IPS DF 19.7 (cell line): ENCODE results near the gene PRDM13.
"Not testable (repeated sequence)": the region's sequence is repeated elsewhere in the genome, so short reads cannot be mapped to it uniquely, and the experiment has no call there.

Experiments used
- DNase-seq: peaks from one replicate; pipeline ENCODE4 v3.0.0-alpha.2; 2013; ENCODE audit warnings: low read depth, low spot score

PRDM13 gene

DNA sequence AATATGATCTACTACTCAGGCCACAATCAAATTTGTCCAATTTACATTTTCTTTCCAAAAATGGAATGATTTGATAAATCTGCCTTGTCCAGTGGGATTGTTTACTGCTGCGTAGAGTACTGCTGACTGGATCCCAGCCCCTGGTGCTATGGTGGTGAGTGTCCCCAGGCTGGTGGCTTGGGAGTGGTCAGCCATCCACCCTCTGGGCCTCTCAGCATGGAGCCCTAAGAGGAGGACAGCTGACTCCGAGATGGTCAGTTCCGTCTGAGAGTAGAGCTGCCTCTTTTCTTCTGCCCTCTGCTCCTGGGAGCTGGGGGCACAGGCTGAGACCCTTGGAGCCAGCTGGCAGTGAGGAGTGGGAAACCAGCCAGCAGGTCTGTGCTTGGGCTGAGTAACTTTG lies 22.7 kb downstream of the PRDM13 start:
- no peak for DNase-seq

DNA sequence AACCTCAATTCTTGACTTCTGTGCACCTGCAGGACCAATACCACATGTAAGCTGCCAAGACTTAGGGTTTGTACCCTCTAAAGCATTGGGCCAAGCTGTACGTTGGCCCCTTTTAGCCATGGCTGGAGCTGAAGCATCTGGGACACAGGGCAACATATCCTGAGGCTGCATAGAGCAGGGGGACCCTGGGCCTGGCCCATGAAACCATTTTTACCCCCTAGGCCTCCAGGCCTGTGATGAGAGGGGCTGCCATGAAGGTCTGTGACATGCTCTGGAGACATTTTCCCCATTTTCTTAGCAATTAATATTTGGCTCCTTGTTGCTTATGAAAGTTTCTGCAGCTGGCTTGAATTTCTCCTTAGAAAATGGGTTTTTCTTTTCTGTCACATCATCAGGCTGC lies 31.0 kb downstream of the PRDM13 start:
- DNase-seq, result no peak

DNA sequence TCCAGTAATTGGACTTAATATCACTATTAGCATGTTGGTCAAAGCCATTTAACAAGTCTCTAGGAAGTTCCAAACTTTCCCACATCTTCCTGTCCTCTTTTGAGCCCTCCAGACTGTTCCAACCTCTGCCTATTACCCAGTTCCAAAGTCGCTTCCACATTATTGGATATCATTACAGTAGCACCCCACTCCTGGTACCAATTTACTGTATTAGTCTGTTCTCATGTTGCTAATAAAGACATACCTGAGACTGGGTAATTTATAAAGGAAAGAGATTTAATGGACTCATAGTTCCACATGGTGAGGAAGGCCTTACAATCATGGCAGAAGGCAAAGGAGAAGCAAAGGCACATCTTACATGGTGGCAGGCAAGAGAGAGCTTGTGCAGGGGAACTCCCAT lies 31.7 kb downstream of the PRDM13 start:
- DNase-seq, result not testable (repeated sequence)

DNA sequence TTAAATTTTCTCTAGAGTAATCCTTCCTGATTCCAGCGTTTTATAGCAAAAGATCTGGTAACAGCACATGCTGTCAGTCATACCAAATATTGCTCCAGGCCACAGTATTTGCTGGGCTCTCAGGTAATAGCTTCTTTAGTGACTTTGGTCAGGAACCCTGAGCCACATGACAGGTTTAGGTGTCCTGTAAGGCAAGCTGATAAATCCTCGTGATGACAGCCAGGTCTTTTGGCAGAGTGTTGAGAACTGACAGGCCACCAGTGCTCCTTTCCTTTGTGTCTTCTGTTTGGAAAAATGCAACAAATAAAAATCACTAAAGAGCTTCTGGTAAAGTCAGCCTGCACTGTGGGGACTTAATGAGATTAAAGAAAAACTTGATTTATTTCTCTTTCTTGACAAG lies 34.6 kb downstream of the PRDM13 start:
- no peak for DNase-seq

DNA sequence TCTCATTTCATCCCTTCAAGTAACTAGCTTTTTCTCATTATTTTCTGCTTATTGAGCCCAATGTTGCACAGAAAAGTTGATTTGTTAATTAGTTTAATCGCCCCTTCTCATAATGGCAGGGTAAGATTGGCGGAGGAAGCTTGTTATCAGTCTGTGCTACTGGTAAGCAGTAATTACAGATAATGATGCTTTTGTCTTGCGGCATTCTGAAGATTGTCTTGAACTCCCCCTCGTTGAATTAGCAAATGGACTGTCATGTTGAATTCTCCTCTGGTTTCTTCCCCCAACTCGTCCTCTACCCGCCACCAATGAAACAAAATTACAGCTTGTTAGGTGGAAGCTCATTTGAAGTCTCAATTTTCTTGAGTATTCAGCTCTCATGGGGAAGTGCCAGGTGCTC lies 39.4 kb downstream of the PRDM13 start:
- no peak for DNase-seq

DNA sequence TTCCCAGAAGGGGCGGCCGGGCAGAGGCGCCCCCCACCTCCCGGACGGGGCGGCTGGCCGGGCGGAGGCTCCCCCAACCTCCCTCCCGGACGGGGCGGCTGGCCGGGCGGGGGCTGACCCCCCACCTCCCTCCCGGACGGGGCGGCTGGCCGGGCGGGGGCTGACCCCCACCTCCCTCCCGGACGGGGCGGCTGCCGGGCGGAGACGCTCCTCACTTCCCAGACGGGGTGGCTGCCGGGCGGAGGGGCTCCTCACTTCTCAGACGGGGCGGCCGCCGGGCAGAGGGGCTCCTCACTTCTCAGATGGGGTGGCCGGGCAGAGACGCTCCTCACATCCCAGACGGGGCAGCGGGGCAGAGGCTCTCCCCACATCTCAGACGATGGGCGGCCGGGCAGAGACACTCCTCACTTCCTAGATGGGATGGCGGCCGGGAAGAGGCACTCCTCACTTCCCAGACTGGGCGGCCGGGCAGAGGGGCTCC lies 43.5 kb downstream of the PRDM13 start:
- DNase-seq, result not testable (repeated sequence)

DNA sequence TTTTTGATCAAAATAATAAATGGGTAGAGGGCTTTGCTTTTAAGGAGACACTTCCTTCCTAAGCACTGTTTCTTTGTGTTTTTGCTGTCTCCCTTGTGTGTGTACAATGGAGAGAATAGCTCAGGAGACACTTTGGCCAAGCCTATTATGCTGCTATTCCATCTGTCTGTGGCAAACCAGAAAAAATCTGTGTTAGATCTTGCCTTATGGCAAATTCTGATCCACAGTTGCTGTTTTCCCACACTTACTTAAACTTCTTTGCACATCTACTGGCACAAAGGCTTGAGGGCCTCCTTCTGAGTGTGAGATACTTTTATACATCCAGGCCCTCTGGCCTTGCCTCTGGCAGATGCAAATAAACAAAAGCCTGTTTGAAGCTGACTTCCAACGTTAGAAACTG lies 53.6 kb downstream of the PRDM13 start:
- no peak for DNase-seq

DNA sequence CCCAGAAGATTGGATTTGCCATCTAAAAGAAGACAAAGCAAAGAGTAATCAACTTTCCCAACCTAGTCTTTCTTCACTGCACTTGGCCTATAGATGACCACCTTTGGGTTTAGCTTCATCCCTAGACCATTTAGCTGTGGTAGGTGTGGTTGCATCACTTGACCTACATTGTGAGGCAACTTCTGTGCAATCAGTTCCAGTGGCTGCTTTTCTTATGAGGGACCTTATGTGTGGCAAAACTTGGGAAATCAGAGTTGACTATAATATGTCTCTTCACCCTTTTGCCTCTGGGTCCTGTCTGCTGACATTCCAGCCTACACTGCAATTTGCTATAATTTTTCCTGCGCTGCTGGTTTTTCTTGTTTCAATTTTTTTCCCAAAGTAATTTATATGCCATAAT lies 55.2 kb downstream of the PRDM13 start:
- DNase-seq, result no peak

DNA sequence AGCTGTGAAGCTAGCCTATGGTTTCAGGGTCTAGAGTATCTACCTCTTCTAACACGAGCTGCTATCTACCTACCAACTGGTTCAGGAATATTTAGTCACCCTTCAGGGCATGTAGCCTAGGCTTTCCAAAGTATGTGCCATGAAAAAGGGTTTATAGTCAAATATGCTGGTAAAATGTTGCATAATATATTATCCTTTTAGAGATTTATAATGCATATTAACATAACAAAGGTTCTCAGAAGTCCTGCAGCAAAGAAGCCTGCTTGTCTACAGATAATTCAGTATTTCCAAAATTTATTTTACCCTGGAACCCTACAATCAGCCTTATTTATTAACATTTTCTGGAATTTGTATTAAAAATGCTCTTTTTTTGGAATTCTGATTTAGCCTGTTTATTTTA lies 56.0 kb downstream of the PRDM13 start:
- DNase-seq, result no peak
